ENCODE data around the gene GRID2. TPM values are rescaled to one million over a fixed set of nuclear protein-coding genes. Genes with fewer than 3 reads are reported as not detected.

The GRID2 gene
- total RNA-seq, 2 donors from 2014 or later = 27.3 to 40.4 TPM

DNA sequence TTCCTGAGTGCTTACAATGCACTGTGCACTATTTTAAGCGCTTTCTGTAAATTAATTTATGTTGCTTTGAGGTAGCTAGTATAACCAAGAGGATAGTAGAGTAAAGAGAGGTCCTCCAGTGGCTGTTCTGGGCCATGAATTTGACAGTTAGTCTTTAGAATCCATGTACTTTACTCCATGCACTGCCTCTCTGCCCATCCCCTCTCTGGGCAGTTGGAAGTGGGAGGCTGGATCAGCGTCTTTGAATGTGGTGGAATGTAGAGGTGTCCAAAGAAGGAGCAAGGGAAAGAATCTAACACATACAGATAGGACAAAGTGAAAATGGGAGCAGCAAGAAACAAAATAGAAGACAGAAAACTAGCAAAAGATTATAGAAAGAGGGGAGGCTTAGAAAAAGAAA, 712.6 kb downstream of the GRID2 start:
- Mint-ChIP-seq H3K4me3 (no peak overlapping the region), H3K36me3 (ENCODE audit: low read depth) (no peaks in the 10 kb centered on the region), H3K9me3 (no peaks in the 10 kb centered on the region), H3K27ac (no peak overlapping the region), H3K4me1 (peaks cover 10% of the 10 kb centered on the region), H3K27me3 (ENCODE audit: insufficient read depth) (no peaks in the 10 kb centered on the region)
- no peak for DNase-seq
- no peak overlapping the region for H3K9ac ChIP-seq (ENCODE audit: extremely low read depth, low read length, poor library complexity, severe bottlenecking)
- no peaks in the 10 kb centered on the region for H3K4me1 ChIP-seq (ENCODE audit: control insufficient read depth, insufficient read depth, low read length)
- H3K27ac ChIP-seq (ENCODE audit: low read depth, low read length) = no peak overlapping the region
- H3K27me3 ChIP-seq (ENCODE audit: control insufficient read depth, insufficient read depth, low read length, poor library complexity, severe bottlenecking) = no peaks in the 10 kb centered on the region
- H3K36me3 ChIP-seq (ENCODE audit: control insufficient read depth, insufficient read depth, low read length) = no peaks in the 10 kb centered on the region
- no peaks in the 10 kb centered on the region for H3K9me3 ChIP-seq (ENCODE audit: control insufficient read depth, low read length)
- WGBS, 2 experiments (ENCODE audit: insufficient coverage in 1 of 2, insufficient read length in 1 of 2) = 94% methylated on average over 2 of the region's 2 CpGs; no CpG with 5 or more reads in 1 of the 2 experiments
- TF ChIP-seq, protein P1, sequence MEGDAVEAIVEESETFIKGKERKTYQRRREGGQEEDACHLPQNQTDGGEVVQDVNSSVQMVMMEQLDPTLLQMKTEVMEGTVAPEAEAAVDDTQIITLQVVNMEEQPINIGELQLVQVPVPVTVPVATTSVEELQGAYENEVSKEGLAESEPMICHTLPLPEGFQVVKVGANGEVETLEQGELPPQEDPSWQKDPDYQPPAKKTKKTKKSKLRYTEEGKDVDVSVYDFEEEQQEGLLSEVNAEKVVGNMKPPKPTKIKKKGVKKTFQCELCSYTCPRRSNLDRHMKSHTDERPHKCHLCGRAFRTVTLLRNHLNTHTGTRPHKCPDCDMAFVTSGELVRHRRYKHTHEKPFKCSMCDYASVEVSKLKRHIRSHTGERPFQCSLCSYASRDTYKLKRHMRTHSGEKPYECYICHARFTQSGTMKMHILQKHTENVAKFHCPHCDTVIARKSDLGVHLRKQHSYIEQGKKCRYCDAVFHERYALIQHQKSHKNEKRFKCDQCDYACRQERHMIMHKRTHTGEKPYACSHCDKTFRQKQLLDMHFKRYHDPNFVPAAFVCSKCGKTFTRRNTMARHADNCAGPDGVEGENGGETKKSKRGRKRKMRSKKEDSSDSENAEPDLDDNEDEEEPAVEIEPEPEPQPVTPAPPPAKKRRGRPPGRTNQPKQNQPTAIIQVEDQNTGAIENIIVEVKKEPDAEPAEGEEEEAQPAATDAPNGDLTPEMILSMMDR (conservative IDR thresholded peaks at IDR 0.05) = no peak
- no peak overlapping the region for H3K4me3 ChIP-seq (ENCODE audit: low read length)

DNA sequence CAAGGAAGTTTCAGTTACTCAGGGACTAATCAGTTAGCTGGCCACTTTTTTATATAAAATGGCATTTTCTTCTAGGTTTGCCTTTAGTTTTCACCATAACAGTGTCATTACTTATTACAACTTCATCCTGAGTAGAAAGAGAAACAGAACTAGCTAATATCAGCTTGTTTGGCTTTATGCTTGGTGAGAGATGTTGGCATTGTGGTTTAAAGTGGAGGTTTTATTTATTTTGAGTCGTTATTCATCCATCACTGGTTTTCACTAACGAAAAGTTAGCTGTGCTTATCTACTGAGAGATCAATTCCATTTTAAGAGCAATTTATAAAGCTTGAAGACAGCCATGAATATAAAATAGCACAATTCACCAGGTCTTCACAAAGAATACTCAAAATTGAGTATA, 714.5 kb downstream of the GRID2 start:
- Mint-ChIP-seq H3K27ac (no peak overlapping the region), H3K4me3 (no peak overlapping the region), H3K36me3 (ENCODE audit: low read depth) (no peaks in the 10 kb centered on the region), H3K9me3 (no peaks in the 10 kb centered on the region), H3K27me3 (ENCODE audit: insufficient read depth) (no peaks in the 10 kb centered on the region), H3K4me1 (peaks cover 8% of the 10 kb centered on the region)
- TF ChIP-seq, protein P1 (conservative IDR thresholded peaks at IDR 0.05) = no peak
- Histone ChIP-seq H3K27me3 (ENCODE audit: control insufficient read depth, insufficient read depth, low read length, poor library complexity, severe bottlenecking) (no peaks in the 10 kb centered on the region), H3K9me3 (ENCODE audit: control insufficient read depth, low read length) (no peaks in the 10 kb centered on the region), H3K4me3 (ENCODE audit: low read length) (no peak overlapping the region), H3K36me3 (ENCODE audit: control insufficient read depth, insufficient read depth, low read length) (no peaks in the 10 kb centered on the region), H3K9ac (ENCODE audit: extremely low read depth, low read length, poor library complexity, severe bottlenecking) (no peak overlapping the region), H3K27ac (ENCODE audit: low read depth, low read length) (no peak overlapping the region), H3K4me1 (ENCODE audit: control insufficient read depth, insufficient read depth, low read length) (no peaks in the 10 kb centered on the region)
- WGBS, 2 experiments (ENCODE audit: insufficient coverage in 1 of 2, insufficient read length in 1 of 2) = 71% methylated on average over 2 of the region's 2 CpGs; no CpG with 5 or more reads in 1 of the 2 experiments
- DNase-seq = no peak

DNA sequence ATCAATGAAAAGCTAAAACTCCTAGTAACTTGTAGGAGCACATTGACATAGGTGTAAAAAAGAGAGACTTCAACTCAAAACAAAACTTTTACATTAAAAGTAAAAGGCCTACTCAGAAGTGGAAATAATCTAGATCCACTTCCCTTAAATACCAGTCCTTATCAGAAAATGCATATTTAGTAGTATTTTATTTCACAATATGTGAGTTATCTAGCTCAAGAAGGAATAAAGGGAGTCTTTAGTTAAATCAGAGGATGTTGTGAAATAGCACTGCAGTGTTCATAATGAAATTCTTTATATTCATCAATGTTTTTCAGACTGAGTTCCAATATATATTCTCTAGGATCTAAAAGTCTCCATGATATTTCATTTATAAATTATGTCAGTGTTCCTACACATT, 715.0 kb downstream of the GRID2 start:
- no peak overlapping the region for H3K9ac ChIP-seq (ENCODE audit: extremely low read depth, low read length, poor library complexity, severe bottlenecking)
- Mint-ChIP-seq H3K27me3 (ENCODE audit: insufficient read depth) (no peaks in the 10 kb centered on the region), H3K4me1 (peaks cover 8% of the 10 kb centered on the region), H3K27ac (no peak overlapping the region), H3K36me3 (ENCODE audit: low read depth) (no peaks in the 10 kb centered on the region), H3K9me3 (no peaks in the 10 kb centered on the region), H3K4me3 (no peak overlapping the region)
- no peaks in the 10 kb centered on the region for H3K4me1 ChIP-seq (ENCODE audit: control insufficient read depth, insufficient read depth, low read length)
- no peaks in the 10 kb centered on the region for H3K27me3 ChIP-seq (ENCODE audit: control insufficient read depth, insufficient read depth, low read length, poor library complexity, severe bottlenecking)
- TF ChIP-seq, protein P1 (conservative IDR thresholded peaks at IDR 0.05) = no peak
- H3K27ac ChIP-seq (ENCODE audit: low read depth, low read length) = no peak overlapping the region
- no peak for DNase-seq
- no peaks in the 10 kb centered on the region for H3K36me3 ChIP-seq (ENCODE audit: control insufficient read depth, insufficient read depth, low read length)
- H3K4me3 ChIP-seq (ENCODE audit: low read length) = no peak overlapping the region
- H3K9me3 ChIP-seq (ENCODE audit: control insufficient read depth, low read length) = no peaks in the 10 kb centered on the region
